ENCODE measurements around the gene KRTAP9-2. TPM values are rescaled to one million over a fixed set of nuclear protein-coding genes. Genes with fewer than 3 reads are reported as not detected.

KRTAP9-2 gene
- total and polyA plus RNA-seq, 8 donors = not detected

DNA sequence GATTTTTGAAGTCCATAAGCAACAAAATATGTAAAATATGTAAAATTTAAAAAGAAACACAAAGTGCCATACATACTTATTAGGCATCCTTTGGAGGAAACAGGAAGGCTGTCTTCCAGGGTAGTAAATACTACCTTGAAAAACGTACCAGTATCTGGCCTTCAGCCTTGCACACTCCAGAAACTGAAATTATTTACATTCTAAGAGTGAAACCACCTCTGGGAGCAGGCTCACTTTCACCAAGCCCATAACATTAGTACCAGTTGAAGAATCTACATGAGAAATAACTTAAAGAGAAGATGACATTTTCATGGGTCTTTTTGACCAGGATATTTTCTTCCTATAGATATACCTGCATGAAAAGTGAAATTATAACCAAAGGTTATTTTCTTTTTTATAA, 30.4 kb upstream of the KRTAP9-2 start:
- WGBS, 2 donors = 18 to 25% methylated on average over 1 of the region's 1 CpG
- TF ChIP-seq, protein P1, sequence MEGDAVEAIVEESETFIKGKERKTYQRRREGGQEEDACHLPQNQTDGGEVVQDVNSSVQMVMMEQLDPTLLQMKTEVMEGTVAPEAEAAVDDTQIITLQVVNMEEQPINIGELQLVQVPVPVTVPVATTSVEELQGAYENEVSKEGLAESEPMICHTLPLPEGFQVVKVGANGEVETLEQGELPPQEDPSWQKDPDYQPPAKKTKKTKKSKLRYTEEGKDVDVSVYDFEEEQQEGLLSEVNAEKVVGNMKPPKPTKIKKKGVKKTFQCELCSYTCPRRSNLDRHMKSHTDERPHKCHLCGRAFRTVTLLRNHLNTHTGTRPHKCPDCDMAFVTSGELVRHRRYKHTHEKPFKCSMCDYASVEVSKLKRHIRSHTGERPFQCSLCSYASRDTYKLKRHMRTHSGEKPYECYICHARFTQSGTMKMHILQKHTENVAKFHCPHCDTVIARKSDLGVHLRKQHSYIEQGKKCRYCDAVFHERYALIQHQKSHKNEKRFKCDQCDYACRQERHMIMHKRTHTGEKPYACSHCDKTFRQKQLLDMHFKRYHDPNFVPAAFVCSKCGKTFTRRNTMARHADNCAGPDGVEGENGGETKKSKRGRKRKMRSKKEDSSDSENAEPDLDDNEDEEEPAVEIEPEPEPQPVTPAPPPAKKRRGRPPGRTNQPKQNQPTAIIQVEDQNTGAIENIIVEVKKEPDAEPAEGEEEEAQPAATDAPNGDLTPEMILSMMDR (IDR thresholded peaks at IDR 0.05) = no peak
- Histone ChIP-seq H3K27ac (no peak overlapping the region), H3K4me3 (no peak overlapping the region), H3K9me3 (no peaks in the 10 kb centered on the region), H3K27me3 (no peaks in the 10 kb centered on the region), H3K4me1 (no peaks in the 10 kb centered on the region), H3K36me3 (no peaks in the 10 kb centered on the region)
- DNase-seq (no peak), FAIRE-seq (no peak), ATAC-seq (no peak)
- intact Hi-C loops (cut with DNase I) = no loop called here

DNA sequence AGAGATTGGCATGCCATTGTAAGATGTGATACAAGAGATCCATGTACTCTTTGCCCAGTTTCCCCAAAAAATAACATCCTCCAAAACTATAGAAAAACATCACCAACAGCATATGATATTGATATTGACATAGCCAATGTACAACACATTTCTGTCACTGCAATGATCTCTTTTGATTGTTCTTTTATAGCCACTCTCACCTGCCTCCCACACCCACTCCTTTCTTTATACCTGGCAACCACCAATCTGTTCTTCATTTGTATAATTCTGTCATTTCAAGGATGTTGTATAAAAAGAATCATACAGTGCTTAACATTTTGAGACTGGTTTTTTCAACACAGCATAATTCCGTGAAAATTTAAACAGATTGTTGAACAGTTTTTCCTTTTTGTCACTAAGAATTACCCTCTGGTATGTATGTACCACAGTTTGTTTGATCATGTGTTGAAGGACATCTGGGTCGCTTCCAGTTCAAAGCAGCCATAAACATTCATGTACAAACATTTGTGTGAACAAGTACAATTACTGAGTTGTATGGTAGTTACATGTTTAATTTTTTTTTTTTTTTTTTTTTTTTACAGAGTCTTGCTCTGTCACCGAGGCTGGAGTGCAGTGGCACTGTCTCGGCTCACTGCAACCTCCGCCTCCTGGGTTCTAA, 26.9 kb upstream of the KRTAP9-2 start:
- 34 to 49% methylated on average over 5 of the region's 5 CpGs for WGBS, 2 donors
- no peaks in the 10 kb centered on the region for H3K4me1 ChIP-seq
- no peak overlapping the region for H3K4me3 ChIP-seq
- intact Hi-C loops (cut with DNase I) = no loop called here
- DNase-seq = no peak
- TF ChIP-seq, protein P1 (IDR thresholded peaks at IDR 0.05) = no peak
- no peak overlapping the region for H3K27ac ChIP-seq
- no peak for ATAC-seq
- H3K27me3 ChIP-seq = no peaks in the 10 kb centered on the region
- H3K9me3 ChIP-seq = no peaks in the 10 kb centered on the region
- FAIRE-seq = no peak
- no peaks in the 10 kb centered on the region for H3K36me3 ChIP-seq

DNA sequence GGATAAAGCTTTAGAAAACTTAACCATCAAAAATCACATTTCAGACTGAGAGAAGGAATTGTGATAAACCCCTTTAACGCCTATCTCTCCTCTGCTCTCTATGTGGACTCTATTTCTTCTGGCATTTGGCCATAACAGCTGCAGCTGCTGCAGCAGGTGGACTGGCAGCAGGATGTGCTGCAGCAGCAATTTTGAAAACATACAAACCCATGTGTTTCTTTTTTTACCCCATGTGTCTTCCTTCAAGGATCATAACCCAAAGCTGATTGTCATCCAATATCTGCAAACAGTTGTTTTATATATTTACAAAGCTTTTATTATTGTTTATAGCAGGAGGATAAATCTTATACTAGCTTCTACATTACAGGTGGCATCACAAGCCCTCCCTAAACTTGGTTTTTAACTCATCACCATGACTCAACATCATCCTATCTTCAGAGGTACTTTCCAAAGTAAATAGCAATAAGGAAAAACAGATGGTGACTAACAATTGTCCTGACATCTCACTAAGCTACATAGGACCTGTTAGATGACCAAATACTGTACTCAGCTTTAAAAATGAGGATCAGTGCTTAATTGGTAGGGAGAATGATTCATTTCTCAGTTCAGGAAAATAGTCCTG, 14.5 kb upstream of the KRTAP9-2 start:
- H3K9me3 ChIP-seq = no peaks in the 10 kb centered on the region
- no peak for DNase-seq

DNA sequence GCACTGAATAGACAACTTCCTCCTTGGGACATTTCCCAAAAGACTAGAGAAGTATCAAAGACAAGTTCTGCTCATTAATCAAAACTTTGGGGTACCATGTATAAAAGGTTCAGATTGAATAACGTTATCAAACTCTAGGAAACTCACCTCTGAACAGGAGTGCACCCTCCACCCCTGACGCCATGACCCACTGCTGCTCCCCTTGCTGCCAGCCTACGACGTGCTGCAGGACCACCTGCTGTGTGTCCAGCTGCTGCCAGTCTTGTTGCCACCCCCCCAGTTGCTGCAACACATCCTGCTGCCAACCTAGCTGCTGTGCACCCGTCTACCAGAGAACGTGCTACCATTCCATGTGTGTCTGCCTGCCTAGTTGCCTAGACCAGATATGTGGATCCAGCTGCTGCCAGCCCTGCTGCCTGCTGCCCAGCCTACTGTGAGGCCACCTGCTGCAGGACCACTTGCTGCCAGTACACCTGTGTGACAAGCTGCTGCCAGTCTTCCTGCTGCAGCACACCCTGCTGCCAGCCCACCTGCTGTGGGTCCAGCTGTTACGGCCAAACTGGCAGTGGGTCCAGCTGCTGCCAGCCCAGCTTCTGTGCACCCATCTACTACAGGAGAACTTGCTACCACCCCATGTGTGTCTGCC, 13.8 kb upstream of the KRTAP9-2 start:
- Histone ChIP-seq H3K4me1 (no peaks in the 10 kb centered on the region), H3K9me3 (no peaks in the 10 kb centered on the region), H3K36me3 (no peaks in the 10 kb centered on the region), H3K4me3 (no peak overlapping the region), H3K27ac (no peak overlapping the region), H3K27me3 (no peaks in the 10 kb centered on the region)
- intact Hi-C loops (cut with DNase I) = no loop called here
- TF ChIP-seq, protein P1 (IDR thresholded peaks at IDR 0.05) = no peak
- FAIRE-seq (no peak), ATAC-seq (no peak), DNase-seq (peak in 1 of 6 donors; percentile 44)
- 45 to 50% methylated on average over 7 of the region's 7 CpGs for WGBS, 2 donors

More for the DNA sequence above, 14.5 kb upstream of the KRTAP9-2 start:
- WGBS, 2 donors = 27 to 36% methylated on average over 1 of the region's 1 CpG
- Histone ChIP-seq H3K27ac (no peak overlapping the region), H3K4me1 (no peaks in the 10 kb centered on the region), H3K27me3 (no peaks in the 10 kb centered on the region), H3K36me3 (no peaks in the 10 kb centered on the region), H3K4me3 (no peak overlapping the region)
- no peak for ATAC-seq
- TF ChIP-seq, protein P1 (IDR thresholded peaks at IDR 0.05) = no peak
- no peak for FAIRE-seq
- intact Hi-C loops (cut with DNase I) = no loop called here

DNA sequence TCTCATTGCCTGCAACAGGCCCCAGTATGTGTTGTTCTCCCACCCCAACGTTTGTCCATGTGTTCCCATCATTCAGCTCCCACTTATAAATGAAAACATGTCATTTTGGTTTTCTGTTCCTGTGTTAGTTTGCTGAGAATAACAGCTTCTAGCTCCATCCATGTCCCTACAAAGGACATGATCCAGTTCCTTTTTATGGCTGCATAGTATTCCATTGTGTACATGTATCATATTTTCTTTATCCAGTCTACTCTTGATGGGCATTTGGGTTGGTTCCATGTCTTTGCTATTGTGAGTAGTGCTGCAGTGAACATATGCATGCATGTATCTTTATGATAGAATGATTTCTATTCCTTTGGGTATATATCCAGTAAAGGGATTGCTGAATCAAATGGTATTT, 10.8 kb upstream of the KRTAP9-2 start:
- no peak overlapping the region for H3K4me3 ChIP-seq
- H3K36me3 ChIP-seq = no peaks in the 10 kb centered on the region
- H3K27me3 ChIP-seq = no peaks in the 10 kb centered on the region
- no peaks in the 10 kb centered on the region for H3K4me1 ChIP-seq
- no peak overlapping the region for H3K27ac ChIP-seq
- no peaks in the 10 kb centered on the region for H3K9me3 ChIP-seq
- TF ChIP-seq, protein P1 (IDR thresholded peaks at IDR 0.05) = no peak
- 39 to 45% methylated on average over 1 of the region's 1 CpG for WGBS, 2 donors
- FAIRE-seq (no peak), DNase-seq (no peak), ATAC-seq (no peak)
- intact Hi-C loops (cut with DNase I) = no loop called here
